GM23338 (cell line): ENCODE data around the gene CCDC150.

Experiments used
- CREB1 ChIP-seq: fragments of 250-450 bp; sonication (Bioruptor Pico); IDR thresholded peaks from 2 replicates; pipeline ENCODE4 v1.5.0; 2020; ENCODE audit warnings: low read depth, mild to moderate bottlenecking, moderate library complexity
- CTCF ChIP-seq, 2 experiments: fragments of 200-600 bp in 1 of 2; sonication (generic) in 1 of 2; conservative IDR thresholded peaks; 2 replicates each; pipeline versions ENCODE4 v1.5.1 to v1.6.1; 2016 to 2017; ENCODE audit warnings: antibody characterized with exemption in 2 of 2, low read depth in 2 of 2, mild to moderate bottlenecking in 2 of 2, moderate library complexity in 1 of 2
- ETS1 ChIP-seq: IDR thresholded peaks from 2 replicates; pipeline ENCODE4 v1.6.1; 2016; ENCODE audit warnings: antibody characterized with exemption
- EZH2 ChIP-seq: fragments of 200-600 bp; sonication (generic); IDR thresholded peaks from one replicate; pipeline ENCODE4 v1.8.0; 2017; ENCODE audit warnings: antibody characterized with exemption, mild to moderate bottlenecking, low read depth; ENCODE audit not compliant: unreplicated experiment
- EZH2phosphoT487 ChIP-seq: fragments of 200-600 bp; sonication (generic); IDR thresholded peaks from one replicate; pipeline ENCODE4 v1.8.1; 2018; ENCODE audit warnings: antibody characterized with exemption; ENCODE audit not compliant: unreplicated experiment
- JUNB ChIP-seq: IDR thresholded peaks from one replicate; pipeline ENCODE4 v1.6.1; 2016; ENCODE audit warnings: antibody characterized with exemption; ENCODE audit not compliant: unreplicated experiment
- NANOG ChIP-seq: IDR thresholded peaks from 2 replicates; pipeline ENCODE4 v1.6.1; 2016; ENCODE audit warnings: antibody characterized with exemption, borderline replicate concordance
- POLR2AphosphoS5 ChIP-seq: IDR thresholded peaks from 2 replicates; pipeline ENCODE4 v1.6.1; 2016; ENCODE audit warnings: antibody characterized with exemption, low read depth
- REST ChIP-seq: IDR thresholded peaks from one replicate; pipeline ENCODE4 v1.6.1; 2018; ENCODE audit warnings: antibody characterized with exemption; ENCODE audit not compliant: unreplicated experiment
- ZNF114 ChIP-seq: fragments of 250-450 bp; sonication (Bioruptor Pico); IDR thresholded peaks from 2 replicates; pipeline ENCODE4 v1.5.0; 2020; ENCODE audit warnings: mild to moderate bottlenecking, moderate library complexity
- ZNF331 ChIP-seq: fragments of 250-450 bp; sonication (Bioruptor Pico); IDR thresholded peaks from 2 replicates; pipeline ENCODE4 v1.5.0; 2020; ENCODE audit warnings: low read depth, mild to moderate bottlenecking, moderate library complexity
- ZNF462 ChIP-seq: fragments of 250-450 bp; sonication (Bioruptor Pico); IDR thresholded peaks from 2 replicates; pipeline ENCODE4 v1.5.0; 2020; ENCODE audit warnings: mild to moderate bottlenecking, moderate library complexity

GRCh38 chr2:196635156-196635555 lies 4.4 kb upstream of the CCDC150 start:
- TF ChIP-seq REST (no peak), EZH2 (no peak), JUNB (no peak), POLR2AphosphoS5 (no peak), CTCF (conservative IDR thresholded peaks at IDR 0.05; ENCODE audit: low read depth in 2 of 2) (no peak), CREB1 (no peak), ETS1 (no peak), EZH2phosphoT487 (no peak), ZNF331 (CRISPR knock-in tag) (no peak), ZNF114 (CRISPR knock-in tag) (no peak), NANOG (no peak), ZNF462 (CRISPR knock-in tag) (no peak)
